CD4-positive, alpha-beta T cell (primary cell): ENCODE results near the gene MAP2K7. TPM values are rescaled to one million over a fixed set of nuclear protein-coding genes. Genes with fewer than 3 reads are reported as not detected.
A peak's percentile ranks its signal among the peaks of the same experiment; 100 is the strongest.

Source experiments
- ATAC-seq: fragments of 200-7000 bp; cut with Tn5 transposase; one replicate; pipeline ENCODE4 v1.10.0; 2022; ENCODE audit warnings: mild to moderate bottlenecking; ENCODE audit not compliant: poor library complexity
- CTCF ChIA-PET: fragments of 350-600 bp; sonication (Branson Sonifier 250); formaldehyde crosslinking; loops from one replicate; lab custom pipeline; 2021; ENCODE audit warnings: antibody characterized with exemption, inconsistent platforms; lab: Charles Lee
- POLR2A ChIA-PET: fragments of 350-600 bp; sonication (Branson Sonifier 250); formaldehyde crosslinking; loops from one replicate; lab custom pipeline; 2021; ENCODE audit warnings: antibody characterized with exemption, inconsistent platforms; lab: Charles Lee
- DNase-seq, 14 experiments: peaks; one replicate each; pipeline ENCODE4 v3.0.0-alpha.2; 2013 to 2020; ENCODE audit warnings: mixed read lengths in 2 of 14
- H3K27ac ChIP-seq, 2 donors: one replicate each; pipeline versions ENCODE4 v1.5.1 to v1.7.0; 2013; ENCODE audit warnings: low read length in 2 of 2, low read depth in 1 of 2, mild to moderate bottlenecking in 1 of 2
- H3K27me3 ChIP-seq, 2 experiments: 1 replicate in 1 of 2; 2 replicates in 1 of 2; pipeline versions ENCODE4 v1.6.1 to v1.7.0; 2013; ENCODE audit warnings: low read length in 2 of 2, control low read depth in 1 of 2, mild to moderate bottlenecking in 1 of 2, moderate library complexity in 1 of 2; ENCODE audit not compliant: insufficient read depth in 2 of 2, control insufficient read depth in 1 of 2
- H3K36me3 ChIP-seq: one replicate; pipeline ENCODE4 v1.6.1; 2013; ENCODE audit warnings: low read length, control low read depth; ENCODE audit not compliant: insufficient read depth
- H3K4me1 ChIP-seq: one replicate; pipeline ENCODE4 v1.6.1; 2013; ENCODE audit warnings: low read length, control low read depth; ENCODE audit not compliant: insufficient read depth
- H3K4me3 ChIP-seq: one replicate; pipeline ENCODE4 v1.5.1; 2013; ENCODE audit warnings: mild to moderate bottlenecking, low read length, moderate library complexity
- H3K9me3 ChIP-seq, 2 experiments: 1 replicate in 1 of 2; 2 replicates in 1 of 2; pipeline versions ENCODE4 v1.6.1 to v1.7.0; 2013; ENCODE audit warnings: low read length in 2 of 2, mild to moderate bottlenecking in 2 of 2, control low read depth in 1 of 2, moderate library complexity in 1 of 2; ENCODE audit not compliant: control insufficient read depth in 1 of 2, insufficient read depth in 1 of 2
- H3K27ac Mint-ChIP-seq: one replicate; pipeline ENCODE4 v1.8.0; 2020; ENCODE audit warnings: mixed read lengths
- H3K27me3 Mint-ChIP-seq: one replicate; pipeline ENCODE4 v1.8.0; 2021; ENCODE audit warnings: mixed read lengths
- H3K36me3 Mint-ChIP-seq: one replicate; pipeline ENCODE4 v1.8.0; 2021; ENCODE audit warnings: low read depth, mixed read lengths
- H3K4me1 Mint-ChIP-seq: one replicate; pipeline ENCODE4 v1.8.0; 2021; ENCODE audit warnings: low read depth, mixed read lengths
- H3K4me3 Mint-ChIP-seq: one replicate; pipeline ENCODE4 v1.8.0; 2020; ENCODE audit warnings: mild to moderate bottlenecking, mixed read lengths
- H3K9me3 Mint-ChIP-seq: one replicate; pipeline ENCODE4 v1.8.0; 2020; ENCODE audit warnings: mixed read lengths
- intact Hi-C, 2 experiments: fragments of 100-400 bp; cut with DNase I in 1 of 2; cut with micrococcal nuclease in 1 of 2; formaldehyde crosslinking; loops; one replicate each; pipeline versions ENCODE4 v1.15.1 to v1.9.0; 2023 to 2025; cut with DNase I, micrococcal nuclease
- total RNA-seq, 174 experiments: library from RNA in 2 of 174; stranded (reverse) in 2 of 174; gene quantifications; one replicate each; pipeline ENCODE4 v1.2.3 and lab custom pipeline; 2021 to 2026
- TF ChIP-seq, protein P1 (sequence below): fragments of 200-600 bp; IDR thresholded peaks from one replicate; pipeline ENCODE4 v1.8.0; 2022; ENCODE audit warnings: antibody characterized with exemption, mild to moderate bottlenecking

The MAP2K7 gene
- total RNA-seq, 2 experiments from 2014 or later, result 81.7 to 82.3 TPM

DNA sequence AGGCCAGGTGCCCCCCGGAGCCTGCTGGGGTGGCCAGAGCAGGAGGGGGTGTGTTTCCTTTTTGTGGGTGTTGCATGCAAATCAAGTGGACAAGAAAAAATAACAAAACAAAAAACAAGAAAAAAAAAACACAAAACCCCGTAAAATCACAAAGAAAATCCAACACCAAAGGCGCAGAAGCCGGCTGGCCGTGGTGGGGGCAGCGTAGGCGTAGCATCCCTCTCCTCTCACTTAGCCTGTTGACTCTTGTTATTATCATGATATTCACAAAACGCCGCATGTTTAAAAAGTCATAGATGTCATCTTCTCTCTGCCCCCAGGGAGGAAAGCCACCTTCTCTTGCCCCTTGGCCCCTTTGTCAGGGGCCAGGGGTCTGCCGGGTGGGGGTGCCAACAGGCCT is 10.0 kb downstream of the MAP2K7 start:
- peaks cover 24 to 31% of the 10 kb centered on the region in 2 experiments for H3K27me3 ChIP-seq
- peaks cover 34% of the 10 kb centered on the region for H3K4me1 ChIP-seq
- Mint-ChIP-seq H3K27me3 (peaks cover 30% of the 10 kb centered on the region), H3K4me3 (no peak overlapping the region), H3K9me3 (no peaks in the 10 kb centered on the region), H3K36me3 (peaks cover 29% of the 10 kb centered on the region), H3K4me1 (peaks cover 16% of the 10 kb centered on the region), H3K27ac (no peak overlapping the region)
- TF ChIP-seq, protein P1, sequence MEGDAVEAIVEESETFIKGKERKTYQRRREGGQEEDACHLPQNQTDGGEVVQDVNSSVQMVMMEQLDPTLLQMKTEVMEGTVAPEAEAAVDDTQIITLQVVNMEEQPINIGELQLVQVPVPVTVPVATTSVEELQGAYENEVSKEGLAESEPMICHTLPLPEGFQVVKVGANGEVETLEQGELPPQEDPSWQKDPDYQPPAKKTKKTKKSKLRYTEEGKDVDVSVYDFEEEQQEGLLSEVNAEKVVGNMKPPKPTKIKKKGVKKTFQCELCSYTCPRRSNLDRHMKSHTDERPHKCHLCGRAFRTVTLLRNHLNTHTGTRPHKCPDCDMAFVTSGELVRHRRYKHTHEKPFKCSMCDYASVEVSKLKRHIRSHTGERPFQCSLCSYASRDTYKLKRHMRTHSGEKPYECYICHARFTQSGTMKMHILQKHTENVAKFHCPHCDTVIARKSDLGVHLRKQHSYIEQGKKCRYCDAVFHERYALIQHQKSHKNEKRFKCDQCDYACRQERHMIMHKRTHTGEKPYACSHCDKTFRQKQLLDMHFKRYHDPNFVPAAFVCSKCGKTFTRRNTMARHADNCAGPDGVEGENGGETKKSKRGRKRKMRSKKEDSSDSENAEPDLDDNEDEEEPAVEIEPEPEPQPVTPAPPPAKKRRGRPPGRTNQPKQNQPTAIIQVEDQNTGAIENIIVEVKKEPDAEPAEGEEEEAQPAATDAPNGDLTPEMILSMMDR, result no peak
- H3K9me3 ChIP-seq, result peaks cover 0 to 7% of the 10 kb centered on the region in 2 experiments
- POLR2A ChIA-PET, result interaction anchor here (1.0 kb wide), 1 partner anchor 10 kb away, joined by 3 read pairs; the partner anchor contains the start of gene MAP2K7
- H3K36me3 ChIP-seq, result peaks cover 38% of the 10 kb centered on the region
- ATAC-seq (no peak), DNase-seq (no peak)
- H3K4me3 ChIP-seq, result no peak overlapping the region
- intact Hi-C loops, result no loop called here
- no peak overlapping the region for H3K27ac ChIP-seq
- CTCF ChIA-PET, result no interaction called here

DNA sequence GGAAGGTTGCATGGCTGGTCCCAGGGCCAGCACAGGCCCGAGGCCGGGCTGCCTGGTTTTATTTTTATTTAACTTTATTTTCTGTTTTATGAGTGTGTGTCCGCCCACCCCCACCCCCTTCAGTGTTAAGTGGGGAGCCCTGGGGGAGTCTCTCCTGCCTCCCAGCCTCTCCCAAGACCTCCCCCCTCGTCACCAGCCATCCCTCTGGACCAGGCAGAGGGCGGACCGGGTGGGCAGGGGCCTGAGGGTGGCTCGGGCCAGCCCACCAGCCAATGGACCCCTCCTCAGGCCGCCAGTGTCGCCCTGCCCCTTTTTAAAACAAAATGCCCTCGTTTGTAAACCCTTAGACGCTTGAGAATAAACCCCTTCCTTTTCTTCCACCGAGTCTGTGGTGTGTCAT is 10.4 kb downstream of the MAP2K7 start:
- DNase-seq (peak in 1 of 14 experiments; percentile 36), ATAC-seq (no peak)
- peaks cover 28% of the 10 kb centered on the region for H3K36me3 Mint-ChIP-seq
- Histone ChIP-seq H3K4me1 (peaks cover 36% of the 10 kb centered on the region), H3K9me3 (peaks cover 0 to 9% of the 10 kb centered on the region in 2 experiments), H3K36me3 (peaks cover 35% of the 10 kb centered on the region), H3K4me3 (no peak overlapping the region), H3K27me3 (peaks cover 28 to 35% of the 10 kb centered on the region in 2 experiments), H3K27ac (no peak overlapping the region)
- ChIA-PET POLR2A (interaction anchor here (7.7 kb wide), 1 partner anchor 10 kb away, joined by 116 read pairs; the partner anchor contains the start of gene MAP2K7), CTCF (no interaction called here)
- peaks cover 30% of the 10 kb centered on the region for H3K27me3 Mint-ChIP-seq
- peaks cover 16% of the 10 kb centered on the region for H3K4me1 Mint-ChIP-seq
- TF ChIP-seq, protein P1, result no peak
- no peak overlapping the region for H3K4me3 Mint-ChIP-seq
- no peak overlapping the region for H3K27ac Mint-ChIP-seq
- H3K9me3 Mint-ChIP-seq, result no peaks in the 10 kb centered on the region
- intact Hi-C loops, result no loop called here

DNA sequence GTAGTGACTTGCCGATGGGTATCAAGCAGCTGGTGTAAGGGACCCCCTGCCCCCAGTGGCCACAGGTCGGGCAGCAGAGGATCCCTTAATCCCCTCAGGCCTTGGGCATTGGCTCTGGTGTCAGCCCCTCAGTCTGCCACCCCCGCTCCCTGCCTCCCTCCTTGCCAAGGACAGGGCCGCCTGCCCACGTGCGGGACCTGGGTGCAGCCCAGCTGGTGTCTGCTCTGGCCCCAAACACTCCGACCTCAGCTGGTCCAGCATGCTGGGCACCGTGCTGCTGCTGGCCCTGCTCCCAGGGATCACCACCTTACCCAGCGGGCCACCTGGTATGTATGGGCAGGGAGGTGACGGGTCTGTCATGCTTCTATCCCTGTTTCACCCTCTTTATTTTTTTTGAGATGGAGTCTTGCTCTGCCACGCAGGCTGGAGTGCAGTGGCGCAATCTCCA is 10.9 kb downstream of the MAP2K7 start, which contains the start of gene TGFBR3L:
TGFBR3L (plus strand) TSS at position 233 of the 448 bp plus-strand sequence.
- no peak within 1 kb of the TSS for H3K4me3 ChIP-seq
- Mint-ChIP-seq H3K27me3 (peaks cover 33% of the 10 kb centered on the region), H3K4me1 (peaks cover 18% of the 10 kb centered on the region), H3K27ac (peak within 1 kb of the TSS; percentile 46), H3K4me3 (peak within 1 kb of the TSS; percentile 48), H3K9me3 (no peaks in the 10 kb centered on the region), H3K36me3 (peaks cover 28% of the 10 kb centered on the region)
- POLR2A ChIA-PET, result interaction anchor here (1.5 to 7.7 kb wide), 2 partner anchors 11 to 29 kb away, joined by 4 to 116 read pairs; partner anchors contain the start of genes MAP2K7 and TIMM44
- H3K9me3 ChIP-seq, result peaks cover 0 to 9% of the 10 kb centered on the region in 2 experiments
- H3K27me3 ChIP-seq, result peaks cover 33 to 35% of the 10 kb centered on the region in 2 experiments
- DNase-seq (peak in 1 of 14 experiments; percentile 34), ATAC-seq (no peak)
- peaks cover 39% of the 10 kb centered on the region for H3K4me1 ChIP-seq
- peaks cover 31% of the 10 kb centered on the region for H3K36me3 ChIP-seq
- intact Hi-C loops, result no loop called here
- TF ChIP-seq, protein P1, result no peak
- CTCF ChIA-PET, result no interaction called here
- no peak within 1 kb of the TSS for H3K27ac ChIP-seq
